A549 (cell line): ENCODE results near the gene MIA2.
"Not testable (repeated sequence)": the region's sequence is repeated elsewhere in the genome, so short reads cannot be mapped to it uniquely, and the experiment has no call there.

Experiments
- BHLHE40 ChIP-seq: IDR thresholded peaks from 2 replicates; pipeline ENCODE4 v1.6.1; 2012; ENCODE audit warnings: low read depth, low read length, inconsistent platforms
- EHF ChIP-seq: fragments of 250-450 bp; sonication (Bioruptor Pico); IDR thresholded peaks from 2 replicates; pipeline ENCODE4 v1.5.0; 2020; ENCODE audit warnings: mild to moderate bottlenecking
- EP300 ChIP-seq, 2 experiments: fragments of >200 bp; sonication (Bioruptor Twin); formaldehyde crosslinking; IDR thresholded peaks; 2 replicates in 1 of 2; 3 replicates in 1 of 2; pipeline ENCODE4 v1.6.1; 2016 to 2017
- MYC ChIP-seq: IDR thresholded peaks from 2 replicates; pipeline ENCODE4 v1.6.1; 2012; ENCODE audit warnings: mild to moderate bottlenecking, inconsistent platforms, low read length, improper control_type of control experiment, borderline replicate concordance
- NR3C1 ChIP-seq: fragments of >200 bp; sonication (Bioruptor Twin); formaldehyde crosslinking; IDR thresholded peaks from 3 replicates; pipeline ENCODE4 v1.6.1; 2017
- POLR2A ChIP-seq: IDR thresholded peaks from 2 replicates; pipeline ENCODE4 v1.6.1; 2012; ENCODE audit warnings: mild to moderate bottlenecking, low read length
- POLR2AphosphoS2 ChIP-seq: conservative IDR thresholded peaks from 2 replicates; pipeline ENCODE4 v1.6.1; 2012; ENCODE audit warnings: low read length, improper control_type of control experiment, inconsistent platforms
- RAD21 ChIP-seq, 2 experiments: fragments of >200 bp in 1 of 2; sonication (Bioruptor Twin) in 1 of 2; formaldehyde crosslinking in 1 of 2; IDR thresholded peaks in 1 of 2; conservative IDR thresholded peaks in 1 of 2; 2 replicates in 1 of 2; 3 replicates in 1 of 2; pipeline ENCODE4 v1.6.1; 2012 to 2018; ENCODE audit warnings: inconsistent platforms in 1 of 2
- RFX5 ChIP-seq: fragments of 450-650 bp; IDR thresholded peaks from 2 replicates; pipeline ENCODE4 v1.7.1; 2014; ENCODE audit warnings: antibody characterized with exemption, mild to moderate bottlenecking, moderate library complexity
- SMC3 ChIP-seq: fragments of >200 bp; sonication (Bioruptor Twin); formaldehyde crosslinking; IDR thresholded peaks from 3 replicates; pipeline ENCODE4 v1.6.1; 2018; ENCODE audit warnings: inconsistent platforms
- SREBF2 ChIP-seq: fragments of 450-650 bp; IDR thresholded peaks from 2 replicates; pipeline ENCODE4 v1.6.1; 2014; ENCODE audit warnings: mild to moderate bottlenecking, moderate library complexity
- USF2 ChIP-seq: fragments of 450-650 bp; IDR thresholded peaks from 2 replicates; pipeline ENCODE4 v1.6.1; 2014; ENCODE audit warnings: antibody characterized with exemption
- TF ChIP-seq, protein P1 (sequence below): fragments of >200 bp; sonication (Bioruptor Twin); formaldehyde crosslinking; IDR thresholded peaks from 3 replicates; pipeline ENCODE4 v1.5.1; 2016
- TF ChIP-seq, protein P2 (sequence below): IDR thresholded peaks from 2 replicates; pipeline ENCODE4 v1.6.1; 2012

DNA sequence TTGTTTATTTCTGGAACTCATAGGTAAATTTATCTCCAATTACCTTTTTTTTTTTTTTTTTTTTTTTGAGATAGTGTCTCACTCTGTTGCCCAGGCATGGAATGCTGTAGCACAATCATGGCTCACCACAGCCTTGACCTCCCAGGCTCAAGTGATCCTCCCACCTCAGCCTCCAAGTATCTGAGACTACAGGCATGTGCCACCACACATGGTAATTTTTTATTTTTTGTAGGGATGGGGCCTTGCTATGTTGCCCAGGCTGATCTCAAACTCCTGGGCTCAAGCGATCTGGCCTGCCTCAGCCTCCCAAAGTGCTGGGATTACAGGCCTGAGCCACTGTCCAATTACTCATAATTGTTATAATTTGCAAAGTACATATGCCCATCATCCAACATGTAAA, 13.2 kb upstream of the MIA2 start:
- TF ChIP-seq, protein P1, sequence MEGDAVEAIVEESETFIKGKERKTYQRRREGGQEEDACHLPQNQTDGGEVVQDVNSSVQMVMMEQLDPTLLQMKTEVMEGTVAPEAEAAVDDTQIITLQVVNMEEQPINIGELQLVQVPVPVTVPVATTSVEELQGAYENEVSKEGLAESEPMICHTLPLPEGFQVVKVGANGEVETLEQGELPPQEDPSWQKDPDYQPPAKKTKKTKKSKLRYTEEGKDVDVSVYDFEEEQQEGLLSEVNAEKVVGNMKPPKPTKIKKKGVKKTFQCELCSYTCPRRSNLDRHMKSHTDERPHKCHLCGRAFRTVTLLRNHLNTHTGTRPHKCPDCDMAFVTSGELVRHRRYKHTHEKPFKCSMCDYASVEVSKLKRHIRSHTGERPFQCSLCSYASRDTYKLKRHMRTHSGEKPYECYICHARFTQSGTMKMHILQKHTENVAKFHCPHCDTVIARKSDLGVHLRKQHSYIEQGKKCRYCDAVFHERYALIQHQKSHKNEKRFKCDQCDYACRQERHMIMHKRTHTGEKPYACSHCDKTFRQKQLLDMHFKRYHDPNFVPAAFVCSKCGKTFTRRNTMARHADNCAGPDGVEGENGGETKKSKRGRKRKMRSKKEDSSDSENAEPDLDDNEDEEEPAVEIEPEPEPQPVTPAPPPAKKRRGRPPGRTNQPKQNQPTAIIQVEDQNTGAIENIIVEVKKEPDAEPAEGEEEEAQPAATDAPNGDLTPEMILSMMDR: not testable (repeated sequence)
- not testable (repeated sequence) for TF ChIP-seq POLR2A; POLR2AphosphoS2; RFX5; SREBF2; MYC; EHF; RAD21 (conservative IDR thresholded peaks at IDR 0.05 in 1 of 2, IDR thresholded peaks at IDR 0.05 in 1 of 2); BHLHE40; SMC3; USF2; EP300 (IDR thresholded peaks at IDR 0.05); NR3C1
- TF ChIP-seq, protein P2, sequence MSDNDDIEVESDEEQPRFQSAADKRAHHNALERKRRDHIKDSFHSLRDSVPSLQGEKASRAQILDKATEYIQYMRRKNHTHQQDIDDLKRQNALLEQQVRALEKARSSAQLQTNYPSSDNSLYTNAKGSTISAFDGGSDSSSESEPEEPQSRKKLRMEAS: not testable (repeated sequence)
